ENCODE measurements around the gene DNAAF5.

Gene DNAAF5

GRCh38 chr7:831596-832166, 105.2 kb downstream of the DNAAF5 start:
- Histone ChIP-seq H3K4me3 (ENCODE audit: low read length) (0 out of 2 replicates have a peak overlapping the region, but pooled peaks have one; percentile 9), H3K27ac (ENCODE audit: low read length) (no peak overlapping the region), H3K9ac (ENCODE audit: low read depth, low read length) (peak overlapping the region; percentile 50; the same call in 1 of the 2 replicates), H3K4me1 (ENCODE audit: insufficient read depth, low read length) (peaks cover 16% of the 10 kb centered on the region), H3K27me3 (ENCODE audit: insufficient read depth, low read length) (no peaks in the 10 kb centered on the region), H3K36me3 (ENCODE audit: insufficient read depth, low read depth, low read length) (peaks cover 18% of the 10 kb centered on the region), H3K9me3 (ENCODE audit: insufficient read depth, low read depth, low read length) (no peaks in the 10 kb centered on the region)

GRCh38 chr7:832167-832967, 105.9 kb downstream of the DNAAF5 start, which contains the start of gene SUN1:
SUN1 (plus strand) TSS chr7:832476; CDS start chr7:832525, 49 bp downstream.
- Histone ChIP-seq H3K27ac (ENCODE audit: low read length) (no peak within 1 kb of the TSS), H3K9me3 (ENCODE audit: insufficient read depth, low read depth, low read length) (no peaks in the 10 kb centered on the region), H3K4me1 (ENCODE audit: insufficient read depth, low read length) (peaks cover 16% of the 10 kb centered on the region), H3K36me3 (ENCODE audit: insufficient read depth, low read depth, low read length) (peaks cover 23% of the 10 kb centered on the region), H3K9ac (ENCODE audit: low read depth, low read length) (peak within 1 kb of the TSS; percentile 50; the same call in 1 of the 2 replicates), H3K4me3 (ENCODE audit: low read length) (0 out of 2 replicates have a peak within 1 kb of the TSS, but pooled peaks have one; percentile 9), H3K27me3 (ENCODE audit: insufficient read depth, low read length) (no peaks in the 10 kb centered on the region)

GRCh38 chr7:832968-833424, 106.5 kb downstream of the DNAAF5 start:
- no peak overlapping the region for H3K4me3 ChIP-seq (ENCODE audit: low read length)
- no peak overlapping the region for H3K27ac ChIP-seq (ENCODE audit: low read length)
- H3K9ac ChIP-seq (ENCODE audit: low read depth, low read length) = no peak overlapping the region
- H3K36me3 ChIP-seq (ENCODE audit: insufficient read depth, low read depth, low read length) = peaks cover 29% of the 10 kb centered on the region
- H3K9me3 ChIP-seq (ENCODE audit: insufficient read depth, low read depth, low read length) = no peaks in the 10 kb centered on the region
- no peaks in the 10 kb centered on the region for H3K27me3 ChIP-seq (ENCODE audit: insufficient read depth, low read length)
- H3K4me1 ChIP-seq (ENCODE audit: insufficient read depth, low read length) = peaks cover 16% of the 10 kb centered on the region

- Histone ChIP-seq H3K4me1 (ENCODE audit: insufficient read depth, low read length) (peaks cover 16% of the 10 kb centered on the region), H3K9me3 (ENCODE audit: insufficient read depth, low read depth, low read length) (no peaks in the 10 kb centered on the region), H3K4me3 (ENCODE audit: low read length) (no peak overlapping the region), H3K27ac (ENCODE audit: low read length) (no peak overlapping the region), H3K36me3 (ENCODE audit: insufficient read depth, low read depth, low read length) (peaks cover 32% of the 10 kb centered on the region), H3K27me3 (ENCODE audit: insufficient read depth, low read length) (no peaks in the 10 kb centered on the region), H3K9ac (ENCODE audit: low read depth, low read length) (no peak overlapping the region)
Observed at GRCh38 chr7:833601-834258, 107.2 kb downstream of the DNAAF5 start.

GRCh38 chr7:834277-834676, 107.8 kb downstream of the DNAAF5 start:
- Histone ChIP-seq H3K27me3 (ENCODE audit: insufficient read depth, low read length) (no peaks in the 10 kb centered on the region), H3K27ac (ENCODE audit: low read length) (no peak overlapping the region), H3K4me1 (ENCODE audit: insufficient read depth, low read length) (peaks cover 16% of the 10 kb centered on the region), H3K9ac (ENCODE audit: low read depth, low read length) (no peak overlapping the region), H3K36me3 (ENCODE audit: insufficient read depth, low read depth, low read length) (peaks cover 37% of the 10 kb centered on the region), H3K9me3 (ENCODE audit: insufficient read depth, low read depth, low read length) (no peaks in the 10 kb centered on the region), H3K4me3 (ENCODE audit: low read length) (no peak overlapping the region)

- Histone ChIP-seq H3K9ac (ENCODE audit: low read depth, low read length) (no peak overlapping the region), H3K27ac (ENCODE audit: low read length) (no peak overlapping the region), H3K9me3 (ENCODE audit: insufficient read depth, low read depth, low read length) (no peaks in the 10 kb centered on the region), H3K27me3 (ENCODE audit: insufficient read depth, low read length) (no peaks in the 10 kb centered on the region), H3K36me3 (ENCODE audit: insufficient read depth, low read depth, low read length) (peaks cover 45% of the 10 kb centered on the region), H3K4me1 (ENCODE audit: insufficient read depth, low read length) (peaks cover 16% of the 10 kb centered on the region), H3K4me3 (ENCODE audit: low read length) (no peak overlapping the region)
Observed at GRCh38 chr7:835021-835420, 108.5 kb downstream of the DNAAF5 start.

GRCh38 chr7:835485-836401, 109.2 kb downstream of the DNAAF5 start:
- Histone ChIP-seq H3K27ac (ENCODE audit: low read length) (no peak overlapping the region), H3K4me1 (ENCODE audit: insufficient read depth, low read length) (peaks cover 13% of the 10 kb centered on the region), H3K36me3 (ENCODE audit: insufficient read depth, low read depth, low read length) (peaks cover 49% of the 10 kb centered on the region), H3K9ac (ENCODE audit: low read depth, low read length) (no peak overlapping the region), H3K27me3 (ENCODE audit: insufficient read depth, low read length) (no peaks in the 10 kb centered on the region), H3K4me3 (ENCODE audit: low read length) (no peak overlapping the region), H3K9me3 (ENCODE audit: insufficient read depth, low read depth, low read length) (no peaks in the 10 kb centered on the region)
